K562 (cell line): ENCODE data around the gene TXNDC8. TPM values are rescaled to one million over a fixed set of nuclear protein-coding genes. Genes with fewer than 3 reads are reported as not detected.

Source experiments
- ATAC-seq: fragments of 200-7000 bp; cut with Tn5 transposase; 3 replicates; pipeline ENCODE4 v1.9.1; 2020; ENCODE audit warnings: moderate library complexity
- BruUV-seq: library from RNA; stranded (reverse); fragments of 400-500 nt; replicated peaks from 2 replicates; lab custom pipeline; 2021; lab: Mats Ljungman, UMichigan
- CTCF ChIA-PET: fragments of 300-600 bp; formaldehyde crosslinking; extraction: SDS; loops from one replicate; lab custom pipeline; 2021; ENCODE audit warnings: low intra/inter-chr PET ratio; lab: Yijun Ruan, JAX
- POLR2A ChIA-PET: fragments of 300-600, 350-650 bp; sonication (Branson Sonifier 250); formaldehyde crosslinking; extraction: SDS; loops from one replicate; lab custom pipeline; 2021; ENCODE audit warnings: antibody characterized with exemption, inconsistent platforms; lab: Yijun Ruan, JAX
- DNase-seq, 4 experiments: peaks; one replicate each; pipeline versions ENCODE4 v3.0.0 to v3.0.0-alpha.2; 2011 to 2018; ENCODE audit warnings: low spot score in 3 of 4, mixed read lengths in 3 of 4; ENCODE audit errors: extremely low read depth in 1 of 4
- FAIRE-seq: peaks from 2 replicates; lab custom pipeline; 2011; peaks lifted over from hg19 to GRCh38; lab: Jason Lieb, UNC
- H2AFZ ChIP-seq: 2 replicates; pipeline ENCODE4 v1.6.0; 2011; ENCODE audit warnings: low read depth, low read length, control low read depth, inconsistent platforms
- H3K27ac ChIP-seq: fragments of 200-600 bp; 3 replicates; pipeline ENCODE4 v1.8.0; 2011; ENCODE audit warnings: low read depth, mild to moderate bottlenecking, control low read depth, inconsistent platforms, low read length, moderate library complexity, mixed read lengths; ENCODE audit errors: extremely low read depth
- H3K27me3 ChIP-seq, 2 experiments: fragments of 300-600 bp in 1 of 2; 2 replicates in 1 of 2; 3 replicates in 1 of 2; pipeline versions ENCODE4 v1.6.0 to v1.8.0; 2011; ENCODE audit warnings: inconsistent platforms in 2 of 2, low read length in 2 of 2, mild to moderate bottlenecking in 1 of 2, mixed read lengths in 1 of 2, moderate library complexity in 1 of 2; ENCODE audit not compliant: control insufficient read depth in 2 of 2, insufficient read depth in 2 of 2
- H3K36me3 ChIP-seq: fragments of 300-600 bp; 3 replicates; pipeline ENCODE4 v1.8.0; 2011; ENCODE audit warnings: mild to moderate bottlenecking, low read length, inconsistent platforms; ENCODE audit not compliant: control insufficient read depth, insufficient read depth
- H3K4me1 ChIP-seq, 2 experiments: fragments of 200-600 bp in 1 of 2; replicated peaks in 1 of 2; 2 replicates in 1 of 2; 3 replicates in 1 of 2; pipeline versions ENCODE4 v1.5.1 to v1.8.0; 2011; ENCODE audit warnings: inconsistent platforms in 2 of 2, low read length in 2 of 2, mild to moderate bottlenecking in 1 of 2, mixed read lengths in 1 of 2, moderate library complexity in 1 of 2; ENCODE audit not compliant: control insufficient read depth in 2 of 2, insufficient read depth in 2 of 2
- H3K4me2 ChIP-seq: 2 replicates; pipeline ENCODE4 v1.6.1; 2011; ENCODE audit warnings: low read length, control low read depth, inconsistent platforms, mixed read lengths; ENCODE audit not compliant: insufficient read depth
- H3K4me3 ChIP-seq: fragments of 200-600 bp; sonication (generic), shearing (Covaris generic); 2 replicates; pipeline ENCODE4 v1.5.1; 2016; ENCODE audit warnings: control low read depth, inconsistent platforms
- H3K79me2 ChIP-seq: fragments of 200-600 bp; 3 replicates; pipeline ENCODE4 v1.8.0; 2011; ENCODE audit warnings: low read length, inconsistent platforms; ENCODE audit not compliant: control insufficient read depth, insufficient read depth
- H3K9ac ChIP-seq, 2 experiments: 2 replicates each; pipeline versions ENCODE4 v1.6.0 to v1.6.1; 2011; ENCODE audit warnings: low read depth in 2 of 2, low read length in 2 of 2, control low read depth in 1 of 2, inconsistent platforms in 1 of 2, mild to moderate bottlenecking in 1 of 2, mixed read lengths in 1 of 2; ENCODE audit not compliant: insufficient read depth in 1 of 2
- H3K9me1 ChIP-seq: one replicate; pipeline ENCODE4 v1.6.0; 2011; ENCODE audit warnings: inconsistent platforms, mild to moderate bottlenecking, low read length, moderate library complexity; ENCODE audit not compliant: control insufficient read depth, insufficient read depth
- H3K9me3 ChIP-seq: replicated peaks from 2 replicates; pipeline ENCODE4 v1.5.1; 2011; ENCODE audit warnings: low read depth, low read length, inconsistent platforms; ENCODE audit not compliant: control insufficient read depth, insufficient read depth
- H4K20me1 ChIP-seq: replicated peaks from 2 replicates; pipeline ENCODE4 v1.6.1; 2011; ENCODE audit warnings: low read length, inconsistent platforms, mixed read lengths; ENCODE audit not compliant: control insufficient read depth, insufficient read depth
- CBFA2T3 ChIP-seq: fragments of 450-650 bp; IDR thresholded peaks from 2 replicates; pipeline ENCODE4 v1.6.1; 2017
- CBX5 ChIP-seq: IDR thresholded peaks from 2 replicates; pipeline ENCODE4 v1.6.1; 2014; ENCODE audit warnings: low read depth, borderline replicate concordance
- CHD1 ChIP-seq: fragments of 200-600 bp; sonication (generic); IDR thresholded peaks from one replicate; pipeline ENCODE4 v1.6.1; 2012; ENCODE audit warnings: mild to moderate bottlenecking, moderate library complexity, low read length, inconsistent platforms
- GABPA ChIP-seq: fragments of 200-800 bp; sonication (Bioruptor generic); conservative IDR thresholded peaks from 2 replicates; pipeline ENCODE4 v1.6.1; 2016; ENCODE audit warnings: low read depth, missing genetic modification characterization, missing compliant biosample characterization
- JUN ChIP-seq, 2 experiments: sonication (generic) in 1 of 2; formaldehyde crosslinking in 1 of 2; IDR thresholded peaks; 2 replicates each; pipeline versions ENCODE4 v1.6.1 to v1.8.0; 2012 to 2022; ENCODE audit warnings: borderline replicate concordance in 2 of 2, mild to moderate bottlenecking in 2 of 2, improper control_type of control experiment in 1 of 2, low read depth in 1 of 2, low read length in 1 of 2, missing genetic modification reagents in 1 of 2
- KLF16 ChIP-seq: IDR thresholded peaks from 2 replicates; pipeline ENCODE4 v1.6.1; 2016; ENCODE audit warnings: antibody characterized with exemption
- MCM2 ChIP-seq: fragments of 450-650 bp; IDR thresholded peaks from 2 replicates; pipeline ENCODE4 v1.6.1; 2017; ENCODE audit warnings: low read depth, mild to moderate bottlenecking
- PHF20 ChIP-seq: fragments of 450-650 bp; IDR thresholded peaks from 2 replicates; pipeline ENCODE4 v1.6.1; 2018; ENCODE audit not compliant: partially characterized antibody
- ZNF3 ChIP-seq: fragments of 250-450 bp; sonication (Bioruptor Pico); IDR thresholded peaks from 2 replicates; pipeline ENCODE4 v1.5.0; 2021; ENCODE audit warnings: mild to moderate bottlenecking, moderate library complexity
- ZNF76 ChIP-seq: fragments of 250-450 bp; sonication (Bioruptor Pico); IDR thresholded peaks from 2 replicates; pipeline ENCODE4 v1.4.0; 2020; ENCODE audit warnings: mild to moderate bottlenecking, moderate library complexity, borderline replicate concordance
- ZZZ3 ChIP-seq: fragments of 450-650 bp; IDR thresholded peaks from 2 replicates; pipeline ENCODE4 v1.6.1; 2016; ENCODE audit warnings: antibody characterized with exemption, mild to moderate bottlenecking, moderate library complexity
- WGBS: fragments of 100-300 bp; shearing (Covaris generic); methylation state at CpG from one replicate; pipeline ENCODE4 v1.1.6; 2016; ENCODE audit warnings: low coverage, mixed read lengths; ENCODE audit not compliant: insufficient coverage; ENCODE audit errors: missing lambda C conversion rate; 5-methylcytosine and 5-hydroxymethylcytosine counted together
- in situ Hi-C: fragments of 300-500 bp; cut with MboI; formaldehyde crosslinking; loops from 4 replicates; pipeline ENCODE4 v1.15.0; 2018; ENCODE audit warnings: inconsistent platforms, mixed read lengths
- intact Hi-C: fragments of 100-400 bp; cut with micrococcal nuclease; formaldehyde crosslinking; loops from 2 replicates; pipeline ENCODE4 v1.14.2; 2022
- polyA plus RNA-seq, 8 experiments: library from polyadenylated mRNA; depleted of rRNA in 4 of 8; stranded (reverse) in 5 of 8; unstranded in 3 of 8; fragments of >200 nt; fragmentation: Nextera tagmentation in 2 of 8; fragmentation: Illumina TruSeq in 1 of 8; extraction: Ambion mirVana in 2 of 8; extraction: Trizol in 1 of 8; gene quantifications; 2 replicates each; pipeline versions ENCODE4 v1.2.1 to v1.2.3, GENCODE V29; 2011 to 2014; ENCODE audit warnings: inconsistent platforms in 1 of 8, missing spikeins in 1 of 8
- total RNA-seq, 7 experiments: library from RNA; depleted of rRNA in 6 of 7; stranded (reverse); fragments of >200 nt in 6 of 7; fragmentation: Illumina TruSeq in 2 of 7; extraction: Trizol in 2 of 7; gene quantifications; 2 replicates each; pipeline versions ENCODE4 v1.2.1 to v1.2.3, GENCODE V29; 2011 to 2021; ENCODE audit warnings: low replicate concordance in 1 of 7

The TXNDC8 gene
- total and polyA plus RNA-seq, 9 of the 15 experiments (the other 6 are each of a cell fraction or from before 2014, with no cell fraction given) = not detected

DNA sequence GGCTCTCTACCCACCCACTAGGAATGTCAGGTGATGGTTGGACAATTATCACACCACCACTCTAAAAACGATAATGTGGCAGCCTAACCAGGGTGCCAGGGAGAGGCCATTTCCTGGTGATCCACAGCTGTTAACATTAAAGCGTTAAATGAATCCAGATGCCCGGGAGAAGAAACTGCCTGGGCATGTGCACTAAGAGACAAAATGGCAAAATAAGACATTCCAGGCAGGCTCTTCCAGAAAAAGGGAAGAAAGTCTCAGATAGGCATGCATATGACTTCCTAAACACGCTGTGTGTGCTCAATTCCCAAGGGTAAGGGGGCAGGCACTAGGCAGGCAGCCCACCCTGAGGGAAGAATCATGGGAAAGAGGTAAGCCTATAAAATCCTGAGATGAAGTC, 76.8 kb downstream of the TXNDC8 start (continued):
- TF ChIP-seq PHF20 (no peak), JUN (IDR thresholded peaks at IDR 0.05; ENCODE audit: borderline replicate concordance, low read depth, low read length) (no peak), JUN (CRISPR knock-in tag; IDR thresholded peaks at IDR 0.05; ENCODE audit: borderline replicate concordance) (no peak), CBFA2T3 (no peak), ZNF76 (CRISPR knock-in tag) (no peak), ZNF3 (no peak)

DNA sequence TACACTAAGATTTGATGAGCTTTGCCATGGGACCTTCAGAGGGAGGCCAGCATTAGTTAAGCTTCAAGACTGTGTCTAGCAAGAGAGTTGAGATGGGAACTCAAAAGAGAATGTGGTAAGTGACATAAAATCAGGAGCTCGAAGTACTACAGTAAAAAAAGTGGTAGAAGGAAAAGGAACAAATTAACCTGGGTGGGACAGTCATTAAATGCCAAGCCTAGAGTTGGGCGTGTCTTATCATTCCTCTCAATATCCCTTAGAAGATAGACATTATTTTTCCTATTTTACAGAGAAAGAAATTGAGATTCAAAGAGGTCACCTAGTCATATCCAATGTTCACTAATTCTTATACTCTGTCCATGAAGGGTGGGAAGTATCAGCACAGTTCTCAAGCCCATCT, 78.1 kb downstream of the TXNDC8 start:
- Histone ChIP-seq H3K27me3 (no peaks in the 10 kb centered on the region), H3K4me3 (no peak overlapping the region), H3K4me1 (peaks cover 15 to 26% of the 10 kb centered on the region in 2 experiments), H3K36me3 (peaks cover 4% of the 10 kb centered on the region; the same call in 2 of the 3 replicates), H3K9me3 (no peaks in the 10 kb centered on the region), H2AFZ (no peak overlapping the region), H3K9ac (no peak overlapping the region), H4K20me1 (peaks cover 10% of the 10 kb centered on the region)
- intact Hi-C loops (loop anchor here (5.0 kb wide), 1 partner anchor 113 kb away; no protein-coding TSS in a partner anchor), in situ Hi-C loops (no loop called here)
- 60% methylated on average over 2 of the region's 2 CpGs for WGBS
- ATAC-seq (no peak), FAIRE-seq (no peak), DNase-seq (no peak)
- no TSS peak for BruUV-seq
- TF ChIP-seq MCM2 (no peak), GABPA (tag) (no peak), ZZZ3 (no peak), KLF16 (no peak), CBX5 (no peak), CHD1 (no peak)
- TF ChIP-seq, all 486 proteins: peak for 0
- H3K9me1 ChIP-seq = no peaks in the 10 kb centered on the region
- ChIA-PET POLR2A (interaction anchor here (1.1 to 6.3 kb wide), 2 partner anchors 12 to 20 kb away, joined by 3 to 94 read pairs; no protein-coding TSS in a partner anchor), CTCF (no interaction called here)
- peaks cover 34% of the 10 kb centered on the region for H3K79me2 ChIP-seq
- no peak overlapping the region for H3K4me2 ChIP-seq
- no peak overlapping the region for H3K27ac ChIP-seq
